SK-N-SH (cell line): ENCODE measurements around the gene BRWD1. TPM values are rescaled to one million over a fixed set of nuclear protein-coding genes. Genes with fewer than 3 reads are reported as not detected.

Source experiments
- CTCF ChIA-PET: fragments of 300-600, 350-600 bp; formaldehyde crosslinking; extraction: SDS; loops from one replicate; lab custom pipeline; 2021; lab: Yijun Ruan, JAX
- POLR2A ChIA-PET: fragments of 350-600 bp; sonication (Branson Sonifier 250); formaldehyde crosslinking; extraction: SDS; loops from one replicate; lab custom pipeline; 2020; ENCODE audit warnings: antibody characterized with exemption, inconsistent platforms; lab: Yijun Ruan, JAX
- DNase-seq: peaks from one replicate; pipeline ENCODE4 v3.0.0; 2012
- H2AFZ ChIP-seq: fragments of 200-600 bp; sonication (generic); 2 replicates; pipeline ENCODE4 v1.8.1; 2016; ENCODE audit warnings: antibody characterized with exemption, mild to moderate bottlenecking, low read depth
- H3F3A ChIP-seq: fragments of 200-600 bp; sonication (generic); replicated peaks from 2 replicates; pipeline ENCODE3; 2016; ENCODE audit warnings: antibody characterized with exemption, mild to moderate bottlenecking; ENCODE audit not compliant: insufficient read depth
- H3K27ac ChIP-seq, 2 experiments: fragments of 200-500 bp in 1 of 2; fragments of 200-600 bp in 1 of 2; sonication (Bioruptor generic) in 1 of 2; sonication (generic), shearing (Covaris generic) in 1 of 2; 2 replicates each; pipeline versions ENCODE4 v1.5.1 to v1.6.1; 2014 to 2016; ENCODE audit warnings: low read depth in 2 of 2, inconsistent platforms in 1 of 2, low read length in 1 of 2, mild to moderate bottlenecking in 1 of 2, mixed read lengths in 1 of 2
- H3K27me3 ChIP-seq: fragments of 200-600 bp; sonication (generic), shearing (Covaris generic); 2 replicates; pipeline ENCODE4 v1.6.1; 2016; ENCODE audit warnings: mixed run types; ENCODE audit not compliant: insufficient read depth
- H3K36me3 ChIP-seq, 2 experiments: fragments of 200-500 bp in 1 of 2; fragments of 200-600 bp in 1 of 2; sonication (Bioruptor generic) in 1 of 2; sonication (generic) in 1 of 2; replicated peaks in 1 of 2; 2 replicates each; pipeline versions ENCODE3 to v1.5.1; 2014 to 2016; ENCODE audit warnings: low read length in 1 of 2, mild to moderate bottlenecking in 1 of 2; ENCODE audit not compliant: insufficient read depth in 2 of 2, control insufficient read depth in 1 of 2
- H3K4me1 ChIP-seq, 2 experiments: fragments of 200-500 bp in 1 of 2; fragments of 200-600 bp in 1 of 2; sonication (Bioruptor generic) in 1 of 2; sonication (generic), shearing (Covaris generic) in 1 of 2; 2 replicates each; pipeline versions ENCODE4 v1.5.1 to v1.6.1; 2014 to 2016; ENCODE audit warnings: low read depth in 1 of 2, low read length in 1 of 2, mixed run types in 1 of 2; ENCODE audit not compliant: insufficient read depth in 2 of 2, control insufficient read depth in 1 of 2
- H3K4me2 ChIP-seq: fragments of 200-600 bp; sonication (generic), shearing (Covaris generic); 2 replicates; pipeline ENCODE4 v1.6.1; 2017; ENCODE audit warnings: mixed run types
- H3K4me3 ChIP-seq, 2 experiments: fragments of 200-500 bp in 1 of 2; fragments of 200-600 bp in 1 of 2; sonication (Bioruptor generic) in 1 of 2; sonication (generic), shearing (Covaris generic) in 1 of 2; 2 replicates each; pipeline versions ENCODE4 v1.5.1 to v1.8.1; 2014 to 2016; ENCODE audit warnings: low read depth in 2 of 2, inconsistent platforms in 1 of 2, low read length in 1 of 2, mild to moderate bottlenecking in 1 of 2, mixed read lengths in 1 of 2, moderate library complexity in 1 of 2
- H3K79me2 ChIP-seq: fragments of 200-600 bp; sonication (generic); 2 replicates; pipeline ENCODE4 v1.8.1; 2017; ENCODE audit warnings: mild to moderate bottlenecking; ENCODE audit not compliant: insufficient read depth
- H3K9ac ChIP-seq: fragments of 200-600 bp; sonication (generic); 2 replicates; pipeline ENCODE4 v1.6.1; 2017; ENCODE audit warnings: mixed run types
- H3K9me2 ChIP-seq: fragments of 200-600 bp; sonication (generic); 2 replicates; pipeline ENCODE4 v1.6.1; 2017; ENCODE audit warnings: mixed run types
- H3K9me3 ChIP-seq: fragments of 200-600 bp; sonication (generic); 2 replicates; pipeline ENCODE4 v1.6.1; 2017; ENCODE audit warnings: mixed run types, mild to moderate bottlenecking, moderate library complexity
- H4K20me1 ChIP-seq: fragments of 200-600 bp; sonication (generic); 2 replicates; pipeline ENCODE4 v1.6.1; 2017; ENCODE audit warnings: mild to moderate bottlenecking, mixed run types; ENCODE audit not compliant: insufficient read depth
- ELF1 ChIP-seq: IDR thresholded peaks from 2 replicates; pipeline ENCODE4 v1.4.0; 2012
- EZH2phosphoT487 ChIP-seq: fragments of 200-600 bp; sonication (generic); IDR thresholded peaks from 2 replicates; pipeline ENCODE4 v1.6.1; 2017; ENCODE audit warnings: low read depth, mixed run types, mild to moderate bottlenecking, antibody characterized with exemption, moderate library complexity, borderline replicate concordance
- FOXJ3 ChIP-seq: sonication (generic); formaldehyde crosslinking; IDR thresholded peaks from 2 replicates; pipeline ENCODE4 v1.5.1; 2020; ENCODE audit warnings: mild to moderate bottlenecking, missing genetic modification reagents
- FOXM1 ChIP-seq: IDR thresholded peaks from 2 replicates; pipeline ENCODE4 v1.4.0; 2012; ENCODE audit warnings: low read depth, mild to moderate bottlenecking
- GATA2 ChIP-seq: sonication (generic); formaldehyde crosslinking; IDR thresholded peaks from 2 replicates; pipeline ENCODE4 v1.5.0; 2020; ENCODE audit warnings: mild to moderate bottlenecking, missing genetic modification reagents
- MEF2A ChIP-seq: IDR thresholded peaks from 2 replicates; pipeline ENCODE4 v1.4.0; 2012; ENCODE audit warnings: low read depth, borderline replicate concordance
- NFIC ChIP-seq: IDR thresholded peaks from 2 replicates; pipeline ENCODE4 v1.4.0; 2012; ENCODE audit warnings: borderline replicate concordance
- NRF1 ChIP-seq: IDR thresholded peaks from 2 replicates; pipeline ENCODE4 v1.6.1; 2012; ENCODE audit warnings: low read depth, mild to moderate bottlenecking, low read length
- POLR2AphosphoS5 ChIP-seq: IDR thresholded peaks from 2 replicates; pipeline ENCODE4 v1.6.1; 2012; ENCODE audit warnings: low read depth, low read length
- RAD21 ChIP-seq: IDR thresholded peaks from 2 replicates; pipeline ENCODE4 v1.6.1; 2012; ENCODE audit warnings: mild to moderate bottlenecking, low read length
- RFX5 ChIP-seq: IDR thresholded peaks from 2 replicates; pipeline ENCODE4 v1.6.1; 2012; ENCODE audit warnings: mild to moderate bottlenecking, improper control_type of control experiment, low read length
- RXRA ChIP-seq: IDR thresholded peaks from 2 replicates; pipeline ENCODE4 v1.4.0; 2012; ENCODE audit warnings: low read depth, mild to moderate bottlenecking, borderline replicate concordance
- SMC3 ChIP-seq: IDR thresholded peaks from 2 replicates; pipeline ENCODE4 v1.6.1; 2012; ENCODE audit warnings: low read depth, low read length, improper control_type of control experiment
- TAF1 ChIP-seq: IDR thresholded peaks from 2 replicates; pipeline ENCODE4 v1.6.1; 2012; ENCODE audit warnings: low read depth, mild to moderate bottlenecking, low read length, moderate library complexity, borderline replicate concordance
- WGBS: methylation state at CpG from one replicate; pipeline ENCODE4 v1.1.6; 2017; ENCODE audit warnings: low lambda C conversion rate; 5-methylcytosine and 5-hydroxymethylcytosine counted together
- polyA plus RNA-seq, 3 experiments: library from polyadenylated mRNA; depleted of rRNA; stranded (reverse); fragments of >200 nt; gene quantifications; 2 replicates each; pipeline ENCODE4 v1.2.3, GENCODE V29; 2012
- TF ChIP-seq, protein P1 (sequence below): IDR thresholded peaks from 2 replicates; pipeline ENCODE4 v1.4.0; 2012; ENCODE audit warnings: low read depth, borderline replicate concordance
- TF ChIP-seq, protein P2 (sequence below): fragments of 150-350 bp; IDR thresholded peaks from 2 replicates; pipeline ENCODE4 v1.6.1; 2017; ENCODE audit warnings: antibody characterized with exemption, low read length, low read depth, borderline replicate concordance
- TF ChIP-seq, protein P3 (sequence below): IDR thresholded peaks from 2 replicates; pipeline ENCODE4; 2012

The BRWD1 gene
- polyA plus RNA-seq, 1 of the 3 experiments (the other 2 are of a cell fraction): 7.9 TPM

DNA sequence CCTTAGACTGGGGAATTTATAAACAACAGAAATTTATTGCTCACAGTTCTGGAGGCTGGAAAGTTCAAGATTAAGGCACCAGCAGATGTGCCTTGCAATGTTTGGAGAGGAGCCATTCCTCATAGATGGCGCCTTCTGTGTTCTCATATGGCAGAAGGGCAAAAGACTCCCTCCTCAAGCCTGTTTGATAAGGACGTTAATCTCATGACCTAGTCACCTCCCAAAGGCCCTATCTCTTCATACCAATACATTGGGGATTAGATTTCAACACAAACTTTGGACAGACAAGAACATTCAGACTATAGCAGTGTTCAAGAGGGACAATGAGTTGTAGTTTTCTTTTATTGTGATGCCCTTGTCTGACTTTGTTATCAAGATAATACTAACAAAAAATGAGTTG, 164.5 kb downstream of the BRWD1 start:
- H3K36me3 ChIP-seq: no peaks in the 10 kb centered on the region
- no peaks in the 10 kb centered on the region for H3K79me2 ChIP-seq
- H3K4me3 ChIP-seq: no peak overlapping the region
- H3F3A ChIP-seq: no peaks in the 10 kb centered on the region
- H3K9ac ChIP-seq: no peak overlapping the region
- H4K20me1 ChIP-seq: no peaks in the 10 kb centered on the region
- POLR2A ChIA-PET: no interaction called here
- no peaks in the 10 kb centered on the region for H3K9me3 ChIP-seq
- WGBS: 48% methylated on average over 2 of the region's 2 CpGs
- no peak for DNase-seq
- no peak overlapping the region for H2AFZ ChIP-seq
- no peak overlapping the region for H3K4me2 ChIP-seq
- H3K4me1 ChIP-seq: no peaks in the 10 kb centered on the region
- H3K27ac ChIP-seq: no peak overlapping the region
- no peak for TF ChIP-seq TAF1
- no peak for TF ChIP-seq SMC3
- no peak for TF ChIP-seq FOXJ3 (CRISPR knock-in tag)
- TF ChIP-seq, protein P1, sequence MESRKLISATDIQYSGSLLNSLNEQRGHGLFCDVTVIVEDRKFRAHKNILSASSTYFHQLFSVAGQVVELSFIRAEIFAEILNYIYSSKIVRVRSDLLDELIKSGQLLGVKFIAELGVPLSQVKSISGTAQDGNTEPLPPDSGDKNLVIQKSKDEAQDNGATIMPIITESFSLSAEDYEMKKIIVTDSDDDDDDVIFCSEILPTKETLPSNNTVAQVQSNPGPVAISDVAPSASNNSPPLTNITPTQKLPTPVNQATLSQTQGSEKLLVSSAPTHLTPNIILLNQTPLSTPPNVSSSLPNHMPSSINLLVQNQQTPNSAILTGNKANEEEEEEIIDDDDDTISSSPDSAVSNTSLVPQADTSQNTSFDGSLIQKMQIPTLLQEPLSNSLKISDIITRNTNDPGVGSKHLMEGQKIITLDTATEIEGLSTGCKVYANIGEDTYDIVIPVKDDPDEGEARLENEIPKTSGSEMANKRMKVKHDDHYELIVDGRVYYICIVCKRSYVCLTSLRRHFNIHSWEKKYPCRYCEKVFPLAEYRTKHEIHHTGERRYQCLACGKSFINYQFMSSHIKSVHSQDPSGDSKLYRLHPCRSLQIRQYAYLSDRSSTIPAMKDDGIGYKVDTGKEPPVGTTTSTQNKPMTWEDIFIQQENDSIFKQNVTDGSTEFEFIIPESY: no peak
- no peak for TF ChIP-seq POLR2AphosphoS5
- CTCF ChIA-PET: interaction anchor here (3.0 kb wide), 1 partner anchor 11 kb away, joined by 12 read pairs; no protein-coding TSS in a partner anchor
- H3K27me3 ChIP-seq: no peaks in the 10 kb centered on the region
- H3K9me2 ChIP-seq: no peaks in the 10 kb centered on the region

DNA sequence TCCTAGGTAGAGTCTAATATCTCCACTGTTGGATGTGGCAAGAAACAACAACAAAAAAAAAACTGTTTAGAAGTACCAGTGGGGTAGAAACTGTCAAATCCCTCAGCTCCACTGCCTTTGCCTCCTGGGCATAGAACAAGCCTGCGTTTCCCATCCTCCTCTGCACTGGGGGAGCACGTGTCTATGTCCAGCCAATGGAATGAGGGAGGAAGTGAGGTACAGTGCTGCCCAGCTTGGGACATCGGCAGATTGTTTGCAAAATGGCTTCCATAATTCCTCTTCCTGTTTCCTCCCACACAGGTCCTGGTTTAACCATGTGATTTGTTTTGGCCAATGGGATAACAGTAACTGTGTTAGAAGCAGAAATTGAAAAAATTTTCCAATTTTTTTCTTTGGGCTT, 169.2 kb downstream of the BRWD1 start:
- POLR2A ChIA-PET: no interaction called here
- no peak overlapping the region for H3K4me3 ChIP-seq
- no peak overlapping the region for H2AFZ ChIP-seq
- H4K20me1 ChIP-seq: no peaks in the 10 kb centered on the region
- no peaks in the 10 kb centered on the region for H3K9me2 ChIP-seq
- no peak overlapping the region for H3K4me2 ChIP-seq
- CTCF ChIA-PET: interaction anchor here (0.8 kb wide), 1 partner anchor 410 kb away, joined by 3 read pairs; no protein-coding TSS in a partner anchor
- TF ChIP-seq RAD21: no peak
- TF ChIP-seq NFIC: no peak
- TF ChIP-seq NRF1: no peak
- TF ChIP-seq FOXJ3 (CRISPR knock-in tag): no peak
- no peak for TF ChIP-seq RFX5
- TF ChIP-seq, protein P2, sequence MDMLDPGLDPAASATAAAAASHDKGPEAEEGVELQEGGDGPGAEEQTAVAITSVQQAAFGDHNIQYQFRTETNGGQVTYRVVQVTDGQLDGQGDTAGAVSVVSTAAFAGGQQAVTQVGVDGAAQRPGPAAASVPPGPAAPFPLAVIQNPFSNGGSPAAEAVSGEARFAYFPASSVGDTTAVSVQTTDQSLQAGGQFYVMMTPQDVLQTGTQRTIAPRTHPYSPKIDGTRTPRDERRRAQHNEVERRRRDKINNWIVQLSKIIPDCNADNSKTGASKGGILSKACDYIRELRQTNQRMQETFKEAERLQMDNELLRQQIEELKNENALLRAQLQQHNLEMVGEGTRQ: no peak
- no peak for TF ChIP-seq POLR2AphosphoS5
- TF ChIP-seq GATA2: no peak
- no peak for TF ChIP-seq ELF1
- TF ChIP-seq, protein P3, sequence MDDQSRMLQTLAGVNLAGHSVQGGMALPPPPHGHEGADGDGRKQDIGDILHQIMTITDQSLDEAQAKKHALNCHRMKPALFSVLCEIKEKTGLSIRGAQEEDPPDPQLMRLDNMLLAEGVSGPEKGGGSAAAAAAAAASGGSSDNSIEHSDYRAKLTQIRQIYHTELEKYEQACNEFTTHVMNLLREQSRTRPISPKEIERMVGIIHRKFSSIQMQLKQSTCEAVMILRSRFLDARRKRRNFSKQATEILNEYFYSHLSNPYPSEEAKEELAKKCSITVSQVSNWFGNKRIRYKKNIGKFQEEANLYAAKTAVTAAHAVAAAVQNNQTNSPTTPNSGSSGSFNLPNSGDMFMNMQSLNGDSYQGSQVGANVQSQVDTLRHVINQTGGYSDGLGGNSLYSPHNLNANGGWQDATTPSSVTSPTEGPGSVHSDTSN: no peak
- no peak for TF ChIP-seq MEF2A
- TF ChIP-seq EZH2phosphoT487: no peak
- TF ChIP-seq RXRA: no peak
- TF ChIP-seq FOXM1: no peak
- TF ChIP-seq SMC3: no peak
- H3F3A ChIP-seq: no peaks in the 10 kb centered on the region
- no peaks in the 10 kb centered on the region for H3K79me2 ChIP-seq
- H3K27me3 ChIP-seq: no peaks in the 10 kb centered on the region
- no peaks in the 10 kb centered on the region for H3K9me3 ChIP-seq
- WGBS: 61% methylated on average over 3 of the region's 3 CpGs
- H3K9ac ChIP-seq: no peak overlapping the region
- no peaks in the 10 kb centered on the region for H3K36me3 ChIP-seq
- H3K4me1 ChIP-seq: peaks cover 0 to 12% of the 10 kb centered on the region in 2 experiments; a peak in 1 of 4 replicates
- no peak overlapping the region for H3K27ac ChIP-seq
- no peak for DNase-seq
